MCF 10A (cell line): ENCODE results near the gene OSBPL7. TPM values are rescaled to one million over a fixed set of nuclear protein-coding genes. Genes with fewer than 3 reads are reported as not detected.

Experiments used
- BruUV-seq: library from RNA; stranded (reverse); fragments of 400-500 nt; replicated peaks from 2 replicates; lab custom pipeline; 2021; lab: Mats Ljungman, UMichigan
- CTCF ChIA-PET: fragments of 300-600 bp; sonication (Branson Sonifier 250); formaldehyde crosslinking; extraction: SDS; loops from one replicate; lab custom pipeline; 2021; ENCODE audit warnings: antibody characterized with exemption, inconsistent platforms; lab: Yijun Ruan, JAX
- POLR2A ChIA-PET: fragments of 300-600, 350-650 bp; sonication (Branson Sonifier 250); formaldehyde crosslinking; extraction: SDS; loops from one replicate; lab custom pipeline; 2020; ENCODE audit warnings: antibody characterized with exemption, inconsistent platforms; lab: Yijun Ruan, JAX
- DNase-seq: peaks from one replicate; pipeline ENCODE4 v3.0.0-alpha.2; 2018; ENCODE audit not compliant: unreplicated experiment
- H3K27ac Mint-ChIP-seq: one replicate; pipeline ENCODE4 v1.8.0; 2022; ENCODE audit warnings: mild to moderate bottlenecking, low read depth, mixed read lengths; ENCODE audit not compliant: unreplicated experiment
- H3K27me3 Mint-ChIP-seq: one replicate; pipeline ENCODE4 v1.8.0; 2022; ENCODE audit warnings: mixed read lengths; ENCODE audit not compliant: insufficient read depth, unreplicated experiment
- H3K36me3 Mint-ChIP-seq: one replicate; pipeline ENCODE4 v1.8.0; 2022; ENCODE audit warnings: mild to moderate bottlenecking, moderate library complexity, mixed read lengths; ENCODE audit not compliant: insufficient read depth, unreplicated experiment
- H3K4me1 Mint-ChIP-seq: one replicate; pipeline ENCODE4 v1.8.0; 2022; ENCODE audit warnings: mixed read lengths; ENCODE audit not compliant: insufficient read depth, unreplicated experiment
- H3K4me3 Mint-ChIP-seq: one replicate; pipeline ENCODE4 v1.8.0; 2022; ENCODE audit warnings: mild to moderate bottlenecking, moderate library complexity, mixed read lengths; ENCODE audit not compliant: unreplicated experiment
- H3K9me3 Mint-ChIP-seq: one replicate; pipeline ENCODE4 v1.8.0; 2022; ENCODE audit warnings: mixed read lengths; ENCODE audit not compliant: unreplicated experiment
- CTCF ChIP-seq: fragments of 200-600 bp; IDR thresholded peaks from one replicate; pipeline ENCODE4 v1.8.0; 2022; ENCODE audit warnings: antibody characterized with exemption, mild to moderate bottlenecking; ENCODE audit not compliant: unreplicated experiment
- intact Hi-C: fragments of 100-400 bp; cut with micrococcal nuclease; formaldehyde crosslinking; loops from 2 replicates; pipeline ENCODE4 v1.14.1; 2022
- total RNA-seq: library from RNA; stranded (reverse); gene quantifications from 2 replicates; pipeline ENCODE4 v1.2.3, GENCODE V29; 2022

Gene OSBPL7
- total RNA-seq, 1 experiment from 2014 or later, result 4.7 TPM

- intact Hi-C loops, result no loop called here
- no TSS peak for BruUV-seq
- POLR2A ChIA-PET, result no interaction called here
- Mint-ChIP-seq H3K27me3 (peaks cover 59% of the 10 kb centered on the region), H3K27ac (no peak overlapping the region), H3K9me3 (no peaks in the 10 kb centered on the region), H3K4me3 (no peak overlapping the region), H3K4me1 (no peaks in the 10 kb centered on the region), H3K36me3 (no peaks in the 10 kb centered on the region)
- TF ChIP-seq CTCF, result no peak
- CTCF ChIA-PET, result interaction anchor here (1.0 to 1.6 kb wide), 2 partner anchors 21 to 23 kb away, joined by 3 to 7 read pairs; no protein-coding TSS in a partner anchor
- no peak for DNase-seq
These were observed 40.2 kb downstream of the OSBPL7 start for GRCh38 chr17:47781397-47781796.

GRCh38 chr17:47778184-47778635 lies 43.4 kb downstream of the OSBPL7 start:
- intact Hi-C loops, result no loop called here
- no peak for DNase-seq
- ChIA-PET POLR2A (interaction anchor here (0.6 kb wide), 1 partner anchor 79 kb away, joined by 3 read pairs; no protein-coding TSS in a partner anchor), CTCF (interaction anchor here (0.5 kb wide), 1 partner anchor 25 kb away, joined by 3 read pairs; no protein-coding TSS in a partner anchor)
- H3K9me3 Mint-ChIP-seq, result no peaks in the 10 kb centered on the region
- peaks cover 61% of the 10 kb centered on the region for H3K27me3 Mint-ChIP-seq
- H3K4me3 Mint-ChIP-seq, result no peak overlapping the region
- no TSS peak for BruUV-seq
- no peak overlapping the region for H3K27ac Mint-ChIP-seq
- no peaks in the 10 kb centered on the region for H3K4me1 Mint-ChIP-seq
- TF ChIP-seq CTCF, result no peak
- no peaks in the 10 kb centered on the region for H3K36me3 Mint-ChIP-seq

GRCh38 chr17:47776330-47777197 lies 45.0 kb downstream of the OSBPL7 start:
- POLR2A ChIA-PET, result interaction anchor here (0.6 to 0.9 kb wide), 2 partner anchors 38 to 55 kb away, joined by 3 to 5 read pairs; partner anchors contain the start of genes LRRC46 and MRPL10
- BruUV-seq, result no TSS peak
- peak; percentile 56 for DNase-seq
- no peak overlapping the region for H3K27ac Mint-ChIP-seq
- H3K9me3 Mint-ChIP-seq, result no peaks in the 10 kb centered on the region
- no peaks in the 10 kb centered on the region for H3K36me3 Mint-ChIP-seq
- intact Hi-C loops, result loop anchor here (1.0 kb wide), 2 partner anchors 26 to 55 kb away; partner anchors contain the start of genes LRRC46 and MRPL10
- peaks cover 52% of the 10 kb centered on the region for H3K27me3 Mint-ChIP-seq
- TF ChIP-seq CTCF, result peak; percentile 68
- H3K4me1 Mint-ChIP-seq, result no peaks in the 10 kb centered on the region
- H3K4me3 Mint-ChIP-seq, result no peak overlapping the region
- CTCF ChIA-PET, result interaction anchor here (0.6 to 1.2 kb wide), 4 partner anchors 11 to 730 kb away, joined by 3 to 4 read pairs (median 3); no protein-coding TSS in a partner anchor

- BruUV-seq, result no TSS peak
- no peak overlapping the region for H3K4me3 Mint-ChIP-seq
- ChIA-PET POLR2A (no interaction called here), CTCF (interaction anchor here (1.2 to 1.3 kb wide), 2 partner anchors 9 to 27 kb away, joined by 3 to 4 read pairs; no protein-coding TSS in a partner anchor)
- H3K4me1 Mint-ChIP-seq, result no peaks in the 10 kb centered on the region
- intact Hi-C loops, result no loop called here
- H3K9me3 Mint-ChIP-seq, result no peaks in the 10 kb centered on the region
- TF ChIP-seq CTCF, result no peak
- H3K27me3 Mint-ChIP-seq, result peaks cover 37% of the 10 kb centered on the region
- H3K27ac Mint-ChIP-seq, result no peak overlapping the region
- H3K36me3 Mint-ChIP-seq, result no peaks in the 10 kb centered on the region
- DNase-seq, result no peak
These were observed 46.5 kb downstream of the OSBPL7 start for GRCh38 chr17:47774987-47775580.
